H9 (cell line): Measurements from ENCODE around the gene EFNA5. TPM values are rescaled to one million over a fixed set of nuclear protein-coding genes. Genes with fewer than 3 reads are reported as not detected.

ENCODE experiments used
- DNase-seq: peaks from one replicate; pipeline ENCODE4 v3.0.0-alpha.2; 2017
- H2AFZ ChIP-seq: one replicate; pipeline ENCODE4 v1.6.1; 2013; ENCODE audit warnings: mild to moderate bottlenecking, low read length, control low read depth, moderate library complexity
- H2AK5ac ChIP-seq: 2 replicates; pipeline ENCODE4 v1.6.1; 2013; ENCODE audit warnings: low read length, control low read depth, mixed read lengths; ENCODE audit not compliant: insufficient read length
- H2BK120ac ChIP-seq: one replicate; pipeline ENCODE4 v1.6.1; 2013; ENCODE audit warnings: low read depth, mild to moderate bottlenecking, low read length, control low read depth, inconsistent platforms; ENCODE audit not compliant: poor library complexity, severe bottlenecking
- H2BK12ac ChIP-seq: 2 replicates; pipeline ENCODE4 v1.6.1; 2013; ENCODE audit warnings: low read length, control low read depth, mixed read lengths, low read depth; ENCODE audit not compliant: insufficient read length
- H2BK15ac ChIP-seq: 2 replicates; pipeline ENCODE4 v1.6.1; 2013; ENCODE audit warnings: low read depth, low read length, control low read depth
- H2BK20ac ChIP-seq: one replicate; pipeline ENCODE4 v1.6.1; 2013; ENCODE audit warnings: low read depth, mild to moderate bottlenecking, low read length, control low read depth, inconsistent platforms; ENCODE audit not compliant: poor library complexity, severe bottlenecking
- H2BK5ac ChIP-seq: 2 replicates; pipeline ENCODE4 v1.6.1; 2013; ENCODE audit warnings: low read length, control low read depth, mixed read lengths; ENCODE audit not compliant: insufficient read length
- H3K14ac ChIP-seq: 2 replicates; pipeline ENCODE4 v1.6.1; 2013; ENCODE audit warnings: low read length, control low read depth; ENCODE audit not compliant: insufficient read depth
- H3K18ac ChIP-seq: 2 replicates; pipeline ENCODE4 v1.6.1; 2013; ENCODE audit warnings: low read depth, mild to moderate bottlenecking, mixed read lengths, low read length, control low read depth; ENCODE audit not compliant: insufficient read length
- H3K23ac ChIP-seq: 2 replicates; pipeline ENCODE4 v1.6.1; 2013; ENCODE audit warnings: low read length, control low read depth, mixed read lengths, low read depth; ENCODE audit not compliant: insufficient read length
- H3K23me2 ChIP-seq: 2 replicates; pipeline ENCODE4 v1.6.1; 2013; ENCODE audit warnings: low read depth, mild to moderate bottlenecking, mixed read lengths, low read length, control low read depth; ENCODE audit not compliant: insufficient read length, poor library complexity, severe bottlenecking
- H3K27ac ChIP-seq: 2 replicates; pipeline ENCODE4 v1.5.1; 2013; ENCODE audit warnings: low read length, control low read depth, mixed read lengths, low read depth; ENCODE audit not compliant: insufficient read length
- H3K27me3 ChIP-seq: 2 replicates; pipeline ENCODE4 v1.6.1; 2013; ENCODE audit warnings: low read length, control low read depth, inconsistent platforms; ENCODE audit not compliant: insufficient read depth
- H3K4ac ChIP-seq: 2 replicates; pipeline ENCODE4 v1.6.1; 2013; ENCODE audit warnings: low read depth, mild to moderate bottlenecking, control low read depth, inconsistent platforms, low read length, moderate library complexity
- H3K4me1 ChIP-seq: 2 replicates; pipeline ENCODE4 v1.6.1; 2013; ENCODE audit warnings: low read length, control low read depth, inconsistent platforms; ENCODE audit not compliant: insufficient read depth
- H3K4me2 ChIP-seq: 2 replicates; pipeline ENCODE4 v1.6.1; 2013; ENCODE audit warnings: low read length, control low read depth, mixed read lengths; ENCODE audit not compliant: insufficient read length, insufficient read depth
- H3K56ac ChIP-seq: 2 replicates; pipeline ENCODE4 v1.6.1; 2013; ENCODE audit warnings: low read depth, mild to moderate bottlenecking, mixed read lengths, low read length, control low read depth; ENCODE audit not compliant: insufficient read length
- H3K79me1 ChIP-seq: 2 replicates; pipeline ENCODE4 v1.6.1; 2013; ENCODE audit warnings: low read depth, mild to moderate bottlenecking, moderate library complexity, low read length, control low read depth, inconsistent platforms; ENCODE audit not compliant: insufficient read depth, poor library complexity, severe bottlenecking
- H3K79me2 ChIP-seq: 2 replicates; pipeline ENCODE4 v1.6.1; 2013; ENCODE audit warnings: low read length, control low read depth, inconsistent platforms; ENCODE audit not compliant: insufficient read depth
- H3K9ac ChIP-seq: 2 replicates; pipeline ENCODE4 v1.6.1; 2013; ENCODE audit warnings: low read length, control low read depth, mixed read lengths; ENCODE audit not compliant: insufficient read length; ENCODE audit errors: extremely low read depth
- H3K9me3 ChIP-seq: one replicate; pipeline ENCODE4 v1.6.1; 2013; ENCODE audit warnings: low read depth, low read length, inconsistent platforms; ENCODE audit not compliant: control insufficient read depth
- H3T11ph ChIP-seq: one replicate; pipeline ENCODE4 v1.6.1; 2013; ENCODE audit warnings: mild to moderate bottlenecking, low read length, control low read depth, inconsistent platforms
- H4K20me1 ChIP-seq: one replicate; pipeline ENCODE4 v1.6.1; 2013; ENCODE audit not compliant: control insufficient read depth, insufficient read length, insufficient read depth
- H4K5ac ChIP-seq: 2 replicates; pipeline ENCODE4 v1.6.1; 2013; ENCODE audit warnings: low read depth, mild to moderate bottlenecking, mixed read lengths, low read length, control low read depth; ENCODE audit not compliant: insufficient read length
- H4K8ac ChIP-seq: replicated peaks from 2 replicates; pipeline ENCODE4 v1.6.1; 2013; ENCODE audit warnings: low read length, control low read depth, mixed read lengths, low read depth; ENCODE audit not compliant: insufficient read length
- H4K91ac ChIP-seq: 2 replicates; pipeline ENCODE4 v1.6.1; 2013; ENCODE audit warnings: low read depth, mild to moderate bottlenecking, moderate library complexity, mixed read lengths, low read length, control low read depth; ENCODE audit not compliant: insufficient read length
- H3K27ac Mint-ChIP-seq, 3 experiments: 2 replicates in 2 of 3; 3 replicates in 1 of 3; pipeline ENCODE4 v1.8.0; 2020 to 2021; ENCODE audit warnings: mixed read lengths in 3 of 3, mild to moderate bottlenecking in 1 of 3, moderate library complexity in 1 of 3
- H3K27me3 Mint-ChIP-seq: 2 replicates; pipeline ENCODE4 v1.8.0; 2021; ENCODE audit warnings: low read depth, mild to moderate bottlenecking, moderate library complexity, mixed read lengths
- H3K36me3 Mint-ChIP-seq, 3 experiments: 2 replicates in 2 of 3; 3 replicates in 1 of 3; pipeline ENCODE4 v1.8.0; 2020 to 2021; ENCODE audit warnings: low read depth in 3 of 3, mixed read lengths in 3 of 3; ENCODE audit not compliant: insufficient read depth in 1 of 3
- H3K4me1 Mint-ChIP-seq, 2 experiments: 2 replicates each; pipeline ENCODE4 v1.8.0; 2020; ENCODE audit warnings: mixed read lengths in 2 of 2
- H3K4me3 Mint-ChIP-seq, 2 experiments: 2 replicates in 1 of 2; 3 replicates in 1 of 2; pipeline ENCODE4 v1.8.0; 2020 to 2021; ENCODE audit warnings: mild to moderate bottlenecking in 2 of 2, mixed read lengths in 2 of 2, moderate library complexity in 1 of 2
- H3K9me3 Mint-ChIP-seq, 2 experiments: 2 replicates in 1 of 2; 3 replicates in 1 of 2; pipeline ENCODE4 v1.8.0; 2020; ENCODE audit warnings: mild to moderate bottlenecking in 2 of 2, mixed read lengths in 2 of 2, moderate library complexity in 1 of 2
- WGBS: extraction: QIAGEN DNeasy Blood & Tissue Kit; methylation state at CpG from one replicate; pipeline ENCODE4 v1.1.7; 2013; ENCODE audit warnings: missing lambda C conversion rate, low lambda C conversion rate, mixed read lengths; ENCODE audit not compliant: insufficient read length; ENCODE audit errors: extremely low coverage; 5-methylcytosine and 5-hydroxymethylcytosine counted together
- total RNA-seq: library from RNA; stranded (reverse); gene quantifications from 2 replicates; pipeline ENCODE4 v1.2.1, GENCODE V29; 2021
- TF ChIP-seq, protein P1 (sequence below): fragments of 200-600 bp; sonication (generic); conservative IDR thresholded peaks from 3 replicates; pipeline ENCODE4 v1.8.0; 2021; ENCODE audit warnings: antibody characterized with exemption, mild to moderate bottlenecking

The EFNA5 gene
- total RNA-seq, 1 experiment from 2014 or later: 20.4 TPM

GRCh38 chr5:107601076-107601475, 69.7 kb downstream of the EFNA5 start:
- no peaks in the 10 kb centered on the region for H4K20me1 ChIP-seq
- Mint-ChIP-seq H3K4me3 (no peak overlapping the region), H3K4me1 (peaks cover 38 to 42% of the 10 kb centered on the region in 2 experiments)

More at GRCh38 chr5:107601076-107601475, 69.7 kb downstream of the EFNA5 start:
- Mint-ChIP-seq H3K36me3 (no peaks in the 10 kb centered on the region), H3K9me3 (no peaks in the 10 kb centered on the region), H3K27ac (no peak overlapping the region), H3K27me3 (no peaks in the 10 kb centered on the region)
- no peak overlapping the region for H3K14ac ChIP-seq
- no peak overlapping the region for H2BK20ac ChIP-seq
- no peak overlapping the region for H2AK5ac ChIP-seq
- H2BK5ac ChIP-seq: no peak overlapping the region
- H3K4ac ChIP-seq: no peak overlapping the region
- H3K23ac ChIP-seq: no peak overlapping the region
- H2AFZ ChIP-seq: no peak overlapping the region
- DNase-seq: no peak
- no peak overlapping the region for H4K8ac ChIP-seq
- H2BK15ac ChIP-seq: no peak overlapping the region
- no peaks in the 10 kb centered on the region; the same call in 1 of the 2 replicates for H3K79me2 ChIP-seq
- H3K27me3 ChIP-seq: no peaks in the 10 kb centered on the region
- no peaks in the 10 kb centered on the region for H3K9me3 ChIP-seq
- H3K4me2 ChIP-seq: no peak overlapping the region
- TF ChIP-seq, protein P1, sequence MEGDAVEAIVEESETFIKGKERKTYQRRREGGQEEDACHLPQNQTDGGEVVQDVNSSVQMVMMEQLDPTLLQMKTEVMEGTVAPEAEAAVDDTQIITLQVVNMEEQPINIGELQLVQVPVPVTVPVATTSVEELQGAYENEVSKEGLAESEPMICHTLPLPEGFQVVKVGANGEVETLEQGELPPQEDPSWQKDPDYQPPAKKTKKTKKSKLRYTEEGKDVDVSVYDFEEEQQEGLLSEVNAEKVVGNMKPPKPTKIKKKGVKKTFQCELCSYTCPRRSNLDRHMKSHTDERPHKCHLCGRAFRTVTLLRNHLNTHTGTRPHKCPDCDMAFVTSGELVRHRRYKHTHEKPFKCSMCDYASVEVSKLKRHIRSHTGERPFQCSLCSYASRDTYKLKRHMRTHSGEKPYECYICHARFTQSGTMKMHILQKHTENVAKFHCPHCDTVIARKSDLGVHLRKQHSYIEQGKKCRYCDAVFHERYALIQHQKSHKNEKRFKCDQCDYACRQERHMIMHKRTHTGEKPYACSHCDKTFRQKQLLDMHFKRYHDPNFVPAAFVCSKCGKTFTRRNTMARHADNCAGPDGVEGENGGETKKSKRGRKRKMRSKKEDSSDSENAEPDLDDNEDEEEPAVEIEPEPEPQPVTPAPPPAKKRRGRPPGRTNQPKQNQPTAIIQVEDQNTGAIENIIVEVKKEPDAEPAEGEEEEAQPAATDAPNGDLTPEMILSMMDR: no peak
- no peak overlapping the region for H2BK12ac ChIP-seq
- no peak overlapping the region for H3T11ph ChIP-seq
- no peak overlapping the region for H3K9ac ChIP-seq
- no peaks in the 10 kb centered on the region for H3K4me1 ChIP-seq
- no peaks in the 10 kb centered on the region for H3K79me1 ChIP-seq
- H3K27ac ChIP-seq: no peak overlapping the region
- H3K18ac ChIP-seq: no peak overlapping the region
- WGBS: no CpG with 5 or more reads among the region's 6 CpGs
- H3K23me2 ChIP-seq: no peaks in the 10 kb centered on the region
- H2BK120ac ChIP-seq: no peak overlapping the region
- no peak overlapping the region for H3K56ac ChIP-seq
- H4K5ac ChIP-seq: no peak overlapping the region
- H4K91ac ChIP-seq: no peak overlapping the region
